Esophagus muscularis mucosa (tissue), 4 donors: ENCODE measurements around the gene EPHA2. TPM values are rescaled to one million over a fixed set of nuclear protein-coding genes. Genes with fewer than 3 reads are reported as not detected.

Experiments
- DNase-seq: peaks from one replicate; pipeline ENCODE4 v3.0.0-alpha.2; 2017; ENCODE audit errors: extremely low spot score
- H3K27ac ChIP-seq, 4 donors: fragments of 200-600 bp; sonication (generic); replicated peaks in 1 of 4; 1 replicate in 3 of 4; 2 replicates in 1 of 4; pipeline ENCODE4 v1.5.1; 2016 to 2019; ENCODE audit warnings: mild to moderate bottlenecking in 1 of 4
- H3K27me3 ChIP-seq, 4 donors: fragments of 200-600 bp; sonication (generic); one replicate each; pipeline versions ENCODE4 v1.5.1 to v1.6.0; 2016 to 2019
- H3K36me3 ChIP-seq, 4 donors: fragments of 200-600 bp; sonication (generic); one replicate each; pipeline ENCODE4 v1.5.1; 2016 to 2019
- H3K4me1 ChIP-seq, 4 donors: fragments of 200-600 bp; sonication (generic); one replicate each; pipeline ENCODE4 v1.5.1; 2016 to 2019
- H3K4me3 ChIP-seq, 4 donors: fragments of 200-600 bp; sonication (generic); 1 replicate in 2 of 4; 2 replicates in 2 of 4; pipeline ENCODE4 v1.5.1; 2016 to 2019; ENCODE audit warnings: mild to moderate bottlenecking in 4 of 4, moderate library complexity in 1 of 4
- H3K9me3 ChIP-seq, 4 donors: fragments of 200-600 bp; sonication (generic); 1 replicate in 3 of 4; 2 replicates in 1 of 4; pipeline ENCODE4 v1.5.1; 2016 to 2019
- CTCF ChIP-seq, 3 experiments: fragments of 200-600 bp in 2 of 3; fragments of 450-650 bp in 1 of 3; sonication (generic) in 2 of 3; IDR thresholded peaks; one replicate each; pipeline ENCODE4 v1.5.1; 2017 to 2019; ENCODE audit warnings: antibody characterized with exemption in 3 of 3, mild to moderate bottlenecking in 2 of 3, moderate library complexity in 1 of 3
- EP300 ChIP-seq: sonication (generic); formaldehyde crosslinking; IDR thresholded peaks from one replicate; pipeline ENCODE4 v1.6.1; 2017; ENCODE audit warnings: antibody characterized with exemption
- POLR2A ChIP-seq: fragments of 450-650 bp; IDR thresholded peaks from one replicate; pipeline ENCODE4 v1.6.1; 2017; ENCODE audit warnings: antibody characterized with exemption, moderate library complexity, mild to moderate bottlenecking, low read depth
- POLR2AphosphoS5 ChIP-seq, 2 donors: sonication (generic); formaldehyde crosslinking; IDR thresholded peaks; one replicate each; pipeline ENCODE4 v1.6.1; 2017; ENCODE audit warnings: antibody characterized with exemption in 2 of 2
- WGBS: methylation state at CpG from one replicate; pipeline ENCODE4 v1.1.5; 2018; 5-methylcytosine and 5-hydroxymethylcytosine counted together
- intact Hi-C: fragments of 100-400 bp; cut with DNase I; formaldehyde crosslinking; loops from one replicate; pipeline ENCODE4 v1.15.1; 2023
- total RNA-seq, 4 donors: library from RNA; depleted of rRNA; stranded (reverse); fragments of >200 nt; gene quantifications; one replicate each; pipeline versions ENCODE4 v1.1.0 to v1.2.1, GENCODE V29; 2016

Gene EPHA2
- total RNA-seq, 4 donors from 2014 or later, result 5.8 to 15.7 (median 11.3) TPM

GRCh38 chr1:16150508-16150907, 5.4 kb downstream of the EPHA2 start:
- peak overlapping the region in 3 of 4 donors; percentile 31 to 86 (median 34) for H3K27ac ChIP-seq
- H3K4me3 ChIP-seq, result no peak overlapping the region
- H3K9me3 ChIP-seq, result no peaks in the 10 kb centered on the region
- peaks cover 65 to 81% (median 76%) of the 10 kb centered on the region in 4 donors for H3K4me1 ChIP-seq
- H3K36me3 ChIP-seq, result peaks cover 0 to 42% (median 22%) of the 10 kb centered on the region in 4 donors
- intact Hi-C loops, result no loop called here
- DNase-seq, result no peak
- no peaks in the 10 kb centered on the region for H3K27me3 ChIP-seq
- WGBS, result 82% methylated on average over 6 of the region's 6 CpGs
- TF ChIP-seq POLR2AphosphoS5 (IDR thresholded peaks at IDR 0.05), result no peak
- TF ChIP-seq CTCF (IDR thresholded peaks at IDR 0.05), result no peak
- TF ChIP-seq EP300, result no peak
- TF ChIP-seq POLR2A, result no peak

- TF ChIP-seq POLR2AphosphoS5 (IDR thresholded peaks at IDR 0.05), result no peak
- TF ChIP-seq POLR2A, result no peak
- no peak for TF ChIP-seq EP300
- no peak for TF ChIP-seq CTCF (IDR thresholded peaks at IDR 0.05)
- Histone ChIP-seq H3K9me3 (no peaks in the 10 kb centered on the region), H3K4me3 (no peak overlapping the region), H3K36me3 (peaks cover 0 to 42% (median 22%) of the 10 kb centered on the region in 4 donors), H3K27ac (peak overlapping the region in 2 of 4 donors; percentile 34 to 86), H3K4me1 (peaks cover 65 to 81% (median 79%) of the 10 kb centered on the region in 4 donors), H3K27me3 (no peaks in the 10 kb centered on the region)
- intact Hi-C loops, result no loop called here
- DNase-seq, result no peak
- WGBS, result 85% methylated on average over 10 of the region's 12 CpGs
Observed at GRCh38 chr1:16149702-16150488, 6.0 kb downstream of the EPHA2 start.

GRCh38 chr1:16149146-16149545, 6.7 kb downstream of the EPHA2 start:
- 87% methylated on average over 7 of the region's 7 CpGs for WGBS
- Histone ChIP-seq H3K27ac (no peak overlapping the region), H3K36me3 (peaks cover 0 to 42% (median 22%) of the 10 kb centered on the region in 4 donors), H3K4me1 (peaks cover 65 to 85% (median 80%) of the 10 kb centered on the region in 4 donors), H3K27me3 (no peaks in the 10 kb centered on the region), H3K9me3 (no peaks in the 10 kb centered on the region), H3K4me3 (no peak overlapping the region)
- TF ChIP-seq POLR2AphosphoS5 (IDR thresholded peaks at IDR 0.05) (no peak), POLR2A (no peak)
- DNase-seq, result no peak
- intact Hi-C loops, result no loop called here

GRCh38 chr1:16148329-16149092, 7.4 kb downstream of the EPHA2 start:
- DNase-seq, result no peak
- H3K4me3 ChIP-seq, result no peak overlapping the region
- H3K36me3 ChIP-seq, result peaks cover 0 to 47% (median 22%) of the 10 kb centered on the region in 4 donors
- no peak for TF ChIP-seq POLR2AphosphoS5 (IDR thresholded peaks at IDR 0.05)
- TF ChIP-seq CTCF (IDR thresholded peaks at IDR 0.05), result no peak
- no peak for TF ChIP-seq EP300
- TF ChIP-seq POLR2A, result no peak
- no peaks in the 10 kb centered on the region for H3K9me3 ChIP-seq
- WGBS, result 93% methylated on average over 30 of the region's 39 CpGs
- no peaks in the 10 kb centered on the region for H3K27me3 ChIP-seq
- H3K4me1 ChIP-seq, result peaks cover 64 to 84% (median 78%) of the 10 kb centered on the region in 4 donors
- intact Hi-C loops, result no loop called here
- H3K27ac ChIP-seq, result peak overlapping the region in 1 of 4 donors; percentile 5
